PC-9 (cell line): ENCODE measurements around the gene KIF6. TPM values are rescaled to one million over a fixed set of nuclear protein-coding genes. Genes with fewer than 3 reads are reported as not detected.

Experiments
- BruUV-seq: library from RNA; stranded (reverse); fragments of 400-500 nt; replicated peaks from 2 replicates; lab custom pipeline; 2021; lab: Mats Ljungman, UMichigan
- CTCF ChIA-PET: fragments of 300-600 bp; sonication (Branson Sonifier 250); formaldehyde crosslinking; loops from one replicate; lab custom pipeline; 2022; ENCODE audit warnings: antibody characterized with exemption; lab: Charles Lee
- POLR2A ChIA-PET: fragments of 300-600 bp; sonication (Branson Sonifier 250); formaldehyde crosslinking; loops from one replicate; lab custom pipeline; 2022; ENCODE audit warnings: antibody characterized with exemption; ENCODE audit not compliant: unreplicated experiment; lab: Charles Lee
- DNase-seq, 2 experiments: peaks; one replicate each; pipeline versions ENCODE4 v3.0.0 to v3.0.0-alpha.2; 2015 to 2022; ENCODE audit warnings: mixed read lengths in 1 of 2
- H2AFZ ChIP-seq: fragments of 200-600 bp; sonication (generic); 2 replicates; pipeline ENCODE4 v1.8.1; 2017; ENCODE audit warnings: antibody characterized with exemption
- H3F3A ChIP-seq: fragments of 200-600 bp; sonication (generic); 2 replicates; pipeline ENCODE4 v1.8.1; 2017; ENCODE audit warnings: antibody characterized with exemption, mild to moderate bottlenecking, low read depth; ENCODE audit not compliant: insufficient read depth
- H3K27ac ChIP-seq: fragments of 200-600 bp; sonication (generic); 2 replicates; pipeline ENCODE4 v1.6.1; 2016; ENCODE audit warnings: mixed run types
- H3K27me3 ChIP-seq: fragments of 200-600 bp; sonication (generic); 2 replicates; pipeline ENCODE4 v1.6.1; 2016; ENCODE audit warnings: low read depth, mixed run types; ENCODE audit not compliant: insufficient read depth
- H3K36me3 ChIP-seq: fragments of 200-600 bp; sonication (generic); 2 replicates; pipeline ENCODE4 v1.6.1; 2016; ENCODE audit warnings: low read depth, mixed run types
- H3K4me1 ChIP-seq: fragments of 200-600 bp; sonication (generic); replicated peaks from 2 replicates; pipeline ENCODE4 v1.6.1; 2016; ENCODE audit warnings: mixed run types; ENCODE audit not compliant: insufficient read depth
- H3K4me2 ChIP-seq: fragments of 200-600 bp; sonication (generic); 2 replicates; pipeline ENCODE4 v1.6.1; 2017; ENCODE audit warnings: mixed run types
- H3K4me3 ChIP-seq: fragments of 200-600 bp; sonication (generic); 2 replicates; pipeline ENCODE4 v1.6.1; 2016; ENCODE audit warnings: mixed run types
- H3K79me2 ChIP-seq: fragments of 200-600 bp; sonication (generic); 2 replicates; pipeline ENCODE4 v1.6.1; 2017; ENCODE audit warnings: low read depth, mixed run types
- H3K9me2 ChIP-seq: fragments of 200-600 bp; sonication (generic); 2 replicates; pipeline ENCODE4 v1.8.1; 2017; ENCODE audit warnings: mild to moderate bottlenecking; ENCODE audit not compliant: insufficient read depth
- H3K9me3 ChIP-seq: fragments of 200-600 bp; sonication (generic); 2 replicates; pipeline ENCODE4 v1.8.1; 2016; ENCODE audit warnings: low read depth; ENCODE audit not compliant: insufficient read depth
- H4K20me1 ChIP-seq: fragments of 200-600 bp; sonication (generic); 2 replicates; pipeline ENCODE4 v1.8.1; 2017; ENCODE audit not compliant: insufficient read depth
- CTCF ChIP-seq: fragments of 200-600 bp; sonication (generic); conservative IDR thresholded peaks from 2 replicates; pipeline ENCODE4 v1.6.1; 2017; ENCODE audit warnings: mixed run types, antibody characterized with exemption, mild to moderate bottlenecking, moderate library complexity
- EZH2 ChIP-seq: fragments of 200-600 bp; sonication (generic); IDR thresholded peaks from 2 replicates; pipeline ENCODE4 v1.8.0; 2017; ENCODE audit warnings: antibody characterized with exemption, low read depth
- intact Hi-C: fragments of 100-400 bp; cut with micrococcal nuclease; formaldehyde crosslinking; loops from one replicate; pipeline ENCODE4 v1.10.0; 2022; ENCODE audit not compliant: unreplicated experiment
- total RNA-seq: library from RNA; stranded (reverse); gene quantifications from 2 replicates; pipeline ENCODE4 v1.2.3, GENCODE V29; 2021

Gene KIF6
- total RNA-seq, 1 experiment from 2014 or later, result not detected

- peaks cover 85% of the 10 kb centered on the region for H3K27me3 ChIP-seq
- H2AFZ ChIP-seq, result no peak overlapping the region
- no peaks in the 10 kb centered on the region for H4K20me1 ChIP-seq
- H3K4me3 ChIP-seq, result no peak overlapping the region
- H3K4me2 ChIP-seq, result no peak overlapping the region
- DNase-seq, result no peak
- H3K79me2 ChIP-seq, result no peaks in the 10 kb centered on the region
- H3F3A ChIP-seq, result no peaks in the 10 kb centered on the region
- H3K9me3 ChIP-seq, result no peaks in the 10 kb centered on the region
- CTCF ChIA-PET, result no interaction called here
- H3K36me3 ChIP-seq, result no peaks in the 10 kb centered on the region
- intact Hi-C loops, result no loop called here
- TF ChIP-seq EZH2 (no peak), CTCF (no peak)
- H3K9me2 ChIP-seq, result no peaks in the 10 kb centered on the region
- no peak overlapping the region for H3K27ac ChIP-seq
- POLR2A ChIA-PET, result no interaction called here
- no peaks in the 10 kb centered on the region for H3K4me1 ChIP-seq
- no TSS peak for BruUV-seq
Observed at GRCh38 chr6:39333644-39334438, 391.4 kb downstream of the KIF6 start.

GRCh38 chr6:39330476-39330875 lies 394.7 kb downstream of the KIF6 start:
- Histone ChIP-seq H3K9me3 (no peaks in the 10 kb centered on the region), H2AFZ (no peak overlapping the region), H3K9me2 (no peaks in the 10 kb centered on the region), H3K4me3 (no peak overlapping the region), H3K4me2 (no peak overlapping the region), H3K4me1 (no peaks in the 10 kb centered on the region), H3K36me3 (no peaks in the 10 kb centered on the region), H3K27ac (no peak overlapping the region), H4K20me1 (no peaks in the 10 kb centered on the region), H3K27me3 (peaks cover 97% of the 10 kb centered on the region), H3F3A (no peaks in the 10 kb centered on the region), H3K79me2 (no peaks in the 10 kb centered on the region)
- POLR2A ChIA-PET, result no interaction called here
- no TSS peak for BruUV-seq
- intact Hi-C loops, result no loop called here
- DNase-seq, result no peak
- CTCF ChIA-PET, result no interaction called here
- TF ChIP-seq EZH2, result no peak
- no peak for TF ChIP-seq CTCF

- no peak for TF ChIP-seq CTCF
- no peak for TF ChIP-seq EZH2
- Histone ChIP-seq H3K4me3 (no peak overlapping the region), H3K27me3 (peaks cover 97% of the 10 kb centered on the region), H3K79me2 (no peaks in the 10 kb centered on the region), H4K20me1 (no peaks in the 10 kb centered on the region), H3K4me2 (no peak overlapping the region), H3K36me3 (no peaks in the 10 kb centered on the region), H3F3A (no peaks in the 10 kb centered on the region), H3K27ac (no peak overlapping the region), H3K4me1 (no peaks in the 10 kb centered on the region), H3K9me2 (no peaks in the 10 kb centered on the region), H3K9me3 (no peaks in the 10 kb centered on the region), H2AFZ (no peak overlapping the region)
- no TSS peak for BruUV-seq
- no peak for DNase-seq
- intact Hi-C loops, result no loop called here
- ChIA-PET CTCF (no interaction called here), POLR2A (no interaction called here)
Observed at GRCh38 chr6:39330057-39330456, 395.2 kb downstream of the KIF6 start.
